Panc1 (cell line): ENCODE data around the gene MCTP1.

Experiments used
- POLR2AphosphoS5 ChIP-seq: IDR thresholded peaks from 2 replicates; pipeline ENCODE4 v1.6.1; 2012; ENCODE audit warnings: mild to moderate bottlenecking, low read depth, low read length, moderate library complexity
- REST ChIP-seq, 2 experiments: IDR thresholded peaks; 2 replicates each; pipeline ENCODE4 v1.6.1; 2011 to 2012; ENCODE audit warnings: low read depth in 2 of 2, control low read depth in 1 of 2, low read length in 1 of 2, mild to moderate bottlenecking in 1 of 2, moderate library complexity in 1 of 2; ENCODE audit not compliant: insufficient read depth in 1 of 2
- SIN3A ChIP-seq: IDR thresholded peaks from 2 replicates; pipeline ENCODE4 v1.6.1; 2012; ENCODE audit warnings: low read depth, mild to moderate bottlenecking, low read length, moderate library complexity, borderline replicate concordance; ENCODE audit not compliant: insufficient read depth
- TF ChIP-seq, protein P1 (sequence below): fragments of 450-650 bp; IDR thresholded peaks from 2 replicates; pipeline ENCODE4 v1.5.1; 2017; ENCODE audit warnings: mild to moderate bottlenecking

GRCh38 chr5:94740286-94740685 is 544.6 kb downstream of the MCTP1 start:
- TF ChIP-seq POLR2AphosphoS5 (no peak), REST (IDR thresholded peaks at IDR 0.05; ENCODE audit: insufficient read depth in 1 of 2, low read depth in 2 of 2, low read length in 1 of 2) (no peak), SIN3A (no peak)
- TF ChIP-seq, protein P1, sequence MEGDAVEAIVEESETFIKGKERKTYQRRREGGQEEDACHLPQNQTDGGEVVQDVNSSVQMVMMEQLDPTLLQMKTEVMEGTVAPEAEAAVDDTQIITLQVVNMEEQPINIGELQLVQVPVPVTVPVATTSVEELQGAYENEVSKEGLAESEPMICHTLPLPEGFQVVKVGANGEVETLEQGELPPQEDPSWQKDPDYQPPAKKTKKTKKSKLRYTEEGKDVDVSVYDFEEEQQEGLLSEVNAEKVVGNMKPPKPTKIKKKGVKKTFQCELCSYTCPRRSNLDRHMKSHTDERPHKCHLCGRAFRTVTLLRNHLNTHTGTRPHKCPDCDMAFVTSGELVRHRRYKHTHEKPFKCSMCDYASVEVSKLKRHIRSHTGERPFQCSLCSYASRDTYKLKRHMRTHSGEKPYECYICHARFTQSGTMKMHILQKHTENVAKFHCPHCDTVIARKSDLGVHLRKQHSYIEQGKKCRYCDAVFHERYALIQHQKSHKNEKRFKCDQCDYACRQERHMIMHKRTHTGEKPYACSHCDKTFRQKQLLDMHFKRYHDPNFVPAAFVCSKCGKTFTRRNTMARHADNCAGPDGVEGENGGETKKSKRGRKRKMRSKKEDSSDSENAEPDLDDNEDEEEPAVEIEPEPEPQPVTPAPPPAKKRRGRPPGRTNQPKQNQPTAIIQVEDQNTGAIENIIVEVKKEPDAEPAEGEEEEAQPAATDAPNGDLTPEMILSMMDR: no peak
